HEK293T (cell line): Measurements from ENCODE around the gene SLC6A6.

Experiments
- BHLHE40 ChIP-seq: fragments of 450-650 bp; IDR thresholded peaks from 2 replicates; pipeline ENCODE4 v1.6.1; 2016; ENCODE audit warnings: mild to moderate bottlenecking, moderate library complexity, borderline replicate concordance
- CTBP1 ChIP-seq: fragments of 450-650 bp; IDR thresholded peaks from 2 replicates; pipeline ENCODE4 v1.6.1; 2016; ENCODE audit warnings: borderline replicate concordance
- ELF4 ChIP-seq: fragments of 450-650 bp; IDR thresholded peaks from 2 replicates; pipeline ENCODE4 v1.6.1; 2017; ENCODE audit warnings: antibody characterized with exemption
- FOXA1 ChIP-seq: fragments of 450-650 bp; IDR thresholded peaks from 2 replicates; pipeline ENCODE4 v1.6.1; 2016; ENCODE audit warnings: mild to moderate bottlenecking
- FOXM1 ChIP-seq: fragments of 450-650 bp; IDR thresholded peaks from 2 replicates; pipeline ENCODE4 v1.6.1; 2017; ENCODE audit warnings: mild to moderate bottlenecking, borderline replicate concordance
- HDGF ChIP-seq: fragments of 450-650 bp; IDR thresholded peaks from 2 replicates; pipeline ENCODE4 v1.6.1; 2017; ENCODE audit warnings: antibody characterized with exemption, borderline replicate concordance
- NFRKB ChIP-seq: fragments of 450-650 bp; IDR thresholded peaks from 2 replicates; pipeline ENCODE4 v1.6.1; 2016; ENCODE audit warnings: mild to moderate bottlenecking, moderate library complexity
- SP1 ChIP-seq: fragments of 450-650 bp; IDR thresholded peaks from 2 replicates; pipeline ENCODE4 v1.6.1; 2017
- SUZ12 ChIP-seq: fragments of 450-650 bp; IDR thresholded peaks from 2 replicates; pipeline ENCODE4 v1.6.1; 2016; ENCODE audit warnings: mild to moderate bottlenecking
- TARDBP ChIP-seq: fragments of 450-650 bp; IDR thresholded peaks from 2 replicates; pipeline ENCODE4 v1.6.1; 2016
- ZNF384 ChIP-seq: fragments of 450-650 bp; IDR thresholded peaks from 2 replicates; pipeline ENCODE4 v1.6.1; 2016

DNA sequence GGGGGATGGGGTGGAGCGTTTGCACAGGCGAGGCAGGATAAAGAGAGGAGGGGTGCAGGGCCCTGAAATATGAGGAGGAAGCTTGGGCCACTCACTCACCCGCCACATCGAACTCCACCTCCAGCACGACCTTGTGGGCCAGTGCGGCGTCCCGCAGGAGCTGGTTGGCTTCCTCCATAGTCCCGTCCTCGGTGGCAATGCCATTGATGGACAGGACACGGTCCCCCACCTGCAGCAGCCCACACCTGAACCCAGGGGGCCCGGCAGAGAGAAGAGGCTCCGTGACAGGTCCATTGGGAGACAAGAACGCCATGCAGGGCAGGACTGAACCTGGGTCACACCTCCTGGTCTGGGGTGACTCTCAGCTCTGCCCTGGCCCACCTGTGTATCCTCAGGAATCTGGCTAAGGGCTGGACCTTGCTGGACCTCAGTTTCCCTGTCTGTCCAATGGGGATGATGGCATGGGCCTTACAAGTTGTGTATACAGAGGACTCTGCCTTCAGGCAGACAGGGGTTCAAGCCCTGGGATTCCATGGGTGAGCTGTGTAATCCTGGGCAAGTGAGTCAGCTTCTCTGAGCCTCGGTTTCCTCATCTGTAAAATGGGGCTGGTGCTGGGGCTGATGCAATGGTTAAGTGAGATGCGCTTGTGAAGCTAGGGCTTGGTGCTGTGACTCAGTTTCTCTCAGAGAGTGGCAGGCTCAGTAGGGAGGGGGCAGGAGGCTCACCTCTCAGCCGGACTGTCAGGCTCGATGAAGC lies 111.3 kb downstream of the SLC6A6 start:
- TF ChIP-seq SP1 (no peak), ZNF384 (no peak), NFRKB (no peak), FOXA1 (no peak), FOXM1 (no peak), TARDBP (no peak), CTBP1 (no peak), HDGF (no peak), BHLHE40 (no peak), ELF4 (no peak), SUZ12 (no peak)
